Hematopoietic multipotent progenitor cell treated with erythropoietin and hydrocortisone succinate and interleukin-3 and kit ligand, for 17 days (in vitro differentiated cells): ENCODE results near the gene TTN.
A peak's percentile ranks its signal among the peaks of the same experiment; 100 is the strongest.

Experiments used
- DNase-seq: peaks from one replicate; pipeline ENCODE4 v3.0.0-alpha.2; 2015; ENCODE audit warnings: low spot score

TTN gene

DNA sequence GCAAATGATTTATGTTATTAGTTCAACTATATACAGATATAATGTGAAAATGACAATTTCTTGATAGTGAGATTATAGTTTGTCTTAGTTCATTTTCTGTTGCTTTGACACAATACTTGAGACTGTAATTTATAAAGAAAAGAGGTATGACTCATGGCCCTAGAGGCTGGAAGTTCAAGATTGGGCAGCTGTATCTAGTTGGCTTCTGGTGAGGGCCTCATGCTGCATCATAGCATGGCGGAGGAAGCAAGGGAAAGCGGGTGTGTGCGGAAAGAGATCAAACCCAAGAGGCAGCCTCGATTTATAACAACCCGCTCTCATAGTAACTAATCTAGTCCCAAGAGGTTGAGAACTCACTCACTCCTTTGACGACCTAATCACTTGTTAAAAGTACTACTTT lies 315.6 kb downstream of the TTN start:
- DNase-seq: no peak

DNA sequence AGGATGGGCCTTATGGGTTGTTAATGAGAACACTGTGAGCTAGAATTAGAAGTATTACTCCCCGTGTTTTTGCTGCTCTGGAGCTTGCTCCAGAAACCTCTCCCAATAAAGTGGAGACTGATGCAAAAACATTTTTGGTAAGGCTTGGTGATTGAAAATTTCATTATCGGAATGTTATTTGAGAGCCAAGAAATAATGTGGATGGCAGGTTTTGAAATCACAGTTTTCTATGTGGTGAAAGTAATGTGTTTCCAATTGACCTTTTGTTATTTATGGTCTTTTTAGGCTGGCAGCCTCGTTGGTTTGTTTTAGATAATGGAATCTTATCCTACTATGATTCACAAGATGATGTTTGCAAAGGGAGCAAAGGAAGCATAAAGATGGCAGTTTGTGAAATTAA lies 321.9 kb downstream of the TTN start:
- no peak for DNase-seq

DNA sequence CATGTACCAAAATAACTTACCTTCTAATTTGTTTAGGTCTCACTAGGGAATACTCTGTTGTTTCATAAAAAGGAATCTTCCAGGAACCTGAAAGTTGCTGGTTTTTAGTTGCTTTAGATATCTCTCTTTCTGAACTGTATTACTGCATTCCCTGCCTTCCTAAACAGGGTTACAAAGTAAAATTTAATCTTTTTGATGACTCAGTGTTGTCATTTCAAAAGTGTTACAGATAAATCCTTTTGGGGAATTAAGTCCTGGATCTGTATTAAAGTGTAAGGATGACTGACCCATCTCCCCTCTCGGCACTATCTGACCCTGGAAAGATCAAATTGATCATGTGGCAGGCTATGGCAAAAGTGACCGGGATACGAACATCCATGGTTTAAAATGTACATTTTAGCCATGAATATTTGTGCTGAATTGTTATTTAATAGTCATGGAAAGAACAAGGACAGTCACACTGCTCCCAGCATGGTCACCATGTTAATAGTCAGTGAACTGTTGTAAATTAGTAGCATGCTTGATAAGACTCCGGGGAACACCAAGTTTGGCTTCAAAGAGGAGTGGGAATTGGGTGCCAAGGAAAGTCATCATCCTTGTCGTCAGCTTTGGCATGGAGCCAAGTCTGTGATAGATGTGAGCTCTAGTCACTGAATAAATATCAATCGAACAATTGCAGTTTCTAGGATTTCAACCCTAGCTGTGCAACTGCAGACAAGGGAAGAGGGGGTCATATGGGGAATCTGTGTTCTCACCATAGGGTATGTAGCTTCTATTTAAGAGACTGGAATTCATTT lies 322.8 kb downstream of the TTN start:
- peak; percentile 58 for DNase-seq

DNA sequence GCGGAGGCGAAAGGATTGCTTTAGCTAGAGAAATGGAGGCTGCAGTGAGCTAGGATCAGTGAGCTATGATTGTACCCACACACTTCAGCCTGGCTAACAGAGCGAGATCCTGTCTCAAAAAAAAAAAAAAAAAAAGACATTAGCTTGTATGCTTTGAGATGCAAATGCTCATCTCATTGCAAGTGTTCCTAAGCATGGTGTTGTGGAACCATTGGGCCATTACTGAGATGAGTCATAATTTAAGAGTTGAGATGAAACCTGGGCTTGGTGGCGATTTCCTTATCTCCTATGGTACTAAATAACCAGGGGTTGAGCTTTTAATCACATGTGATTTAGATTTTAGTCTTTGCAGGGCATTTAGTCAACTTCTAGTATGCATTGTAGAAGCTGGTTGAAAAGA lies 324.8 kb downstream of the TTN start:
- DNase-seq: peak; percentile 40

DNA sequence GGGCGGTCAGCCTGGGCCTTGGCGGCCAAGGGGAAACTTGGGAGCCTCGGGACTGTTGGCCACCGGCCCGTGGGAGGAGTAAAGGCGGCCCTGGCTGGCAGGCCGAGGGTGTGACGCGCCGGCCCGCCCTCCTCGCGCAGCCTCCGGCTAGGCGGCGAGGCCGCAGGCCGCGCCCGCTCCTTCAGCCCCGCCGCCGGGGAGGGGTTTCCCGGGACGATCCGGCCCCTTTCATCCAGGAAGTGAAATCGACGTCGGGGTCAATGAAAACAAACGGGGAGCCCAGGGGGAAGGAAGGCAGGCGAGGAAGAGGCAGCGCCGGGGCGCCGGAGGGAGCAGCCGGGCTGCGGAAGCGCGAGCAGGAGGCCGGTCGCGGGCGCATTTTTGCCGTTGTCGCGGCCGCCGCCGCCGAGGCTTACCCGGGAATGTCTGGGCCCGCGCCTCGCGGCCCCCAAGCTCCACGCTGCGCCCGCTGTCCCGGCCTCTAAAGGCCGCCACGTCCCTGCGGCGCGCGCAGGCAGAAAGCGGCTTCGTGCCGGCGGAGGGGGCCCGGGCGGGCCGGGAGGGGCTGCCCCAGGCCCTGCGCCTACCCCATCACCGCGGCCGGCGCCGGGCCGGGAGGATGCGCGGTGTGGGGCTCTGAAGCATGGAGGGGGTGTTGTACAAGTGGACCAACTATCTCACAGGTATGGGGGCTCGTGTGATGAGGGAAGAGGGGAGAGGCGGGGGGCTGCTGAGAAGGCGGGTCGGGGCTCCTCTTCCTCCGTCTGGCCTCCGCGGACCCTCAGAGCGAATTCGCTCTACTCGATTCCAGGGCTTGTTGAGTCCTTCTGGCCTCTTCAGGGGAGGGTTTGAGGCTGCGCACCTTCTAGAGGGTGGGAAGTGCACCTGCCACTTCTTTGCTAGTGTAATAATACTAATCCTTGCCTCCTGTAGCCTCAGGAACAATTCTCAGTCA lies 326.7 kb downstream of the TTN start, which contains the start of gene PLEKHA3:
Gene PLEKHA3 (plus strand): TSS at position 231 of the 955 bp plus-strand sequence. CDS start 413 bp downstream, at position 644.
- DNase-seq: peak; percentile 84

DNA sequence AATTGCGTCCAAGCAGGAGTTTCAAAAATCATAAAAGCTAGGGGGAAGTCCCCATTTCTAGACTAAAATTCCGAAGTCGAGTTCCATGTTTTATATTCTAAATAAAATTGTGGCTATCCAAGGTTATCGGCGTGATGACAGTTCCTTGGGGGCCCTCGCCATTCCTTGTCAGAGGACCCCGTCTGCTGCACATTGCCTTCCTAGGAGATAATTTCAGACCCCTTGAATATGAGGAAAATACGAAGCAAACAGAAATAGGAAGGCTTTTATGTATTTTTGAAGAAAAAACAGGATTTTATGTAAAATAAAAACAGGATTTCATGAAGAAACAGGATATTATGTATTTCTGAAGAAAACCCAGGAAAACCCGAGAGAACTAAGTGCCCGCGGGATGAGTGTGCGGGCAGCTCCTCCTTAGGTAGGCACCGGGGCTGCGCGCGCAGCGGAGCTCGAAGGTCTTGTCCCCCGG lies 327.4 kb downstream of the TTN start:
- DNase-seq: no peak

DNA sequence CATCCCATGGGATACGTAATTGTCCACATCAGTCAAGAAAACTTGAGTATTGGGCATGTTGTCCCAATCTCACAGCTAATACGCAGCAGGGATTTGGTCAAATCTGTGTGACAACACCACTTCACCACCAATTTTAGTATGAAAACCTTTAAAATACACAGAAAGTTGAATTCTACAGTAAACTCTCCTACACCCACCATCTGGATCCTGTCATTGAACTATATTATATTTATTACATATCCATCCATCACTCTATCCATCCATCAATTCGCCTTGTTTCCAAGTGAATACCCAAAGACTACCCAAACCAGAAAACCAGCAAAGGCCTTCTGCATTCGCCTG lies 328.0 kb downstream of the TTN start:
- no peak for DNase-seq

DNA sequence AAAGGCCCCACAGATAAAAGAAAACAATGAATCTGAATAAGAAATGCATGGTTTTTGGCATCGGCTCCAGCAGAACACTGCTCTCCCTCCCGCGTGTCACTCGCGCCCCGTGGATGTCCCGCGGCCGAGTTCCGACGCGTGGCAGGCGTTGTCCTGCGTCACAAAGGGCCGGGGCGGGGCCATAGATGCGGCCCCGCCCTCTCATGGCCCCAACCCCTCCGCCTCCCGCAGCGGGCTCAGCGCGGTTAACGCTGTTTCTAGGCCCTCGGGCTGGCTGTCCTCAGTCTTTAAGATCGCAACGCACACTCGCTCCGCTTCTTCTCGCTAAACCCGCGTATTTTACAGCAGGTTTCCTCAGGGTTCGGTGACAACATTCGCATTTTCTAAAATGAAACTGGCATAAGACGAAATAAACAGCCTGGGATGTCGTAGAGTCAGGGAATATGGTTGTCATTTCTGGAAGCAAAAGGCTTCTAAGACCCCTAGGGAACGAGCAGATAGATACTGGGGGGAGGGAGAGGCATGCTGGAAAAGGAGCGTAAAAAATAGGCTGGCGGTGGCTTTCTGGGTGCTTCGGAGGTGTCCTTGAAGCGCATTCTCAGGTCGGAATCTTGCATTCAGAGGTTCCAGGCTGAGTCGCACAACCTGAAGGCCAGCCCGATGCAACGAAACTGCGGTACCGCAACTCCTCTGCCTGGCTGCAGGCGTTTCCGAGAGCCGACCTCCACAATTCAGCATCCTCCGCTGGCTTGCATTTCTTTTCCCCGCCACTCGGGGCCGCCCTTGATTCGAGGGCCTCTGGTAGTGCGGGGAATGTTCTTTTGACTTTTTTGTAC lies 328.6 kb downstream of the TTN start, which contains the start of gene FKBP7:
Gene FKBP7 (minus strand): TSS at position 162 of the 836 bp plus-strand sequence. CDS start 101 bp downstream, at position 61.
- DNase-seq: peak; percentile 82

DNA sequence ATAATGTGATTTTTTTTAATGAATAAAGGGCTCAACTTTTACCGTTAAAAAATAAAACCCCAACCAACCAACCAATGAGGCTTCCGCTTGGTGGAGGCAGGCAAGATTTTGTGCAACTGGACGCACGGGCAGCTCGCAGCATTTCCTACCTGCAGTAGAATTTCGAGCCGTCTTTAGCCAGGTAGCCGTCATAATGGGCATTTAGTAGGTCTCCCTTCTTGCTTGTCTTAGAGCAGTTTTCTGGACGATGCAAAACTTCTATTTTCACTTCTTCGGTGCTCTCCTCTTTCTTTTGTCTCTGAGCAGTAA lies 329.1 kb downstream of the TTN start:
- DNase-seq: no peak

DNA sequence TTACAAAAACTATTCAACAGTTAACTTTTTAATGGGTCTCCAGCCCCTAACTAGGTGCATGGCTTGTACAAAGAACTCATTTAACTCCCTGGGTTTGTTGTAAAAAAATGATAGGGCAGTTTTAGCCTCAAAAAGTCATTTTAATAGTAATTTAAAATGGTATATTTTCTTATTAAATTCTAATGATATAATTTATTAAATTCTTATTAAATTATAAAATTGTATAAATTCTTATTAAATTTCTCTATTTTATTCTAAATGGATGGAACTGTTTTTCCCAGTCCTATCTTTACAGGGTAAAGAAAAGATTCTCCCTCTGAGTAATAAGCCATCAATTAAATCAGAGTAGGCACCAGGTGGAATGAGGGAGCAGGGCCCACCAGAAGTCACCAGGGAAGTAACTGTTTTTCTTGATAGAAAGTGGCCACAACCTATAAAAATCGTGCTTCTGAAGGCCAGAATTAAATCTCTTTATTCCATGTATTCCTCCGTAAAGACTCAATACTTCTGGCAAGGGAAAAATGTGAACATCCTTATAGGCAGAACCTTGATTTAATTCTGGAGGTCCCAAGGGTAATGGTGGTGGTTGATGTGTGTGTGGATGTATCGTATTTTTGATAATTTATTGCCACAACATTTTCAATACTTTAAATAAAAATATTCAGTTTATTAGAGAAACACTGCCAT lies 329.6 kb downstream of the TTN start:
- no peak for DNase-seq

DNA sequence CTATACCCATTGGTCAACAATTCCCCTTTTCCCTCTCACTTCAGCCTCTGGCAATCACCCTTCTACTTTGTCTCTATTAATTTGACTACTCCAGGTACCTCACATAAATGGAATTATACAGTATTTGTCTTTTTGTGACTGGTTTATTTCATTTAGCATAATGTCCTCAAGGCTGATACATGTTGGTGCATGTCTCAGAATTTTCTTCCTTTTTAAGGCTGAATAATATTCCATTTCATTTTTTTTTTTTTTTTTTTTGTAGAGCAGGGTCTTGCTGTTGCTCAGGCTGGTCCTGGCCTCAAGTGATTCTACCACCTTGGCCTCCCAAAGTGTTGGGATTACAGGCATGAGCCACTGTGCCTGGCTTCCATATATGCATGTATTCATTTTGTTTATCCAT lies 330.7 kb downstream of the TTN start:
- DNase-seq: no peak
